Mammary epithelial cell (primary cell): ENCODE results near the gene COPS4.

Source experiments
- EZH2 ChIP-seq: IDR thresholded peaks from 2 replicates; pipeline ENCODE4 v1.6.1; 2012; ENCODE audit warnings: low read length, inconsistent platforms, borderline replicate concordance
- TF ChIP-seq, protein P1 (sequence below), 2 donors: IDR thresholded peaks in 1 of 2; conservative IDR thresholded peaks in 1 of 2; 2 replicates each; pipeline ENCODE4 v1.5.1; 2011 to 2012; ENCODE audit warnings: inconsistent platforms in 2 of 2, low read length in 2 of 2, mild to moderate bottlenecking in 2 of 2, control low read depth in 1 of 2, low read depth in 1 of 2; ENCODE audit not compliant: insufficient read depth in 1 of 2; ENCODE audit errors: extremely low read depth in 1 of 2

DNA sequence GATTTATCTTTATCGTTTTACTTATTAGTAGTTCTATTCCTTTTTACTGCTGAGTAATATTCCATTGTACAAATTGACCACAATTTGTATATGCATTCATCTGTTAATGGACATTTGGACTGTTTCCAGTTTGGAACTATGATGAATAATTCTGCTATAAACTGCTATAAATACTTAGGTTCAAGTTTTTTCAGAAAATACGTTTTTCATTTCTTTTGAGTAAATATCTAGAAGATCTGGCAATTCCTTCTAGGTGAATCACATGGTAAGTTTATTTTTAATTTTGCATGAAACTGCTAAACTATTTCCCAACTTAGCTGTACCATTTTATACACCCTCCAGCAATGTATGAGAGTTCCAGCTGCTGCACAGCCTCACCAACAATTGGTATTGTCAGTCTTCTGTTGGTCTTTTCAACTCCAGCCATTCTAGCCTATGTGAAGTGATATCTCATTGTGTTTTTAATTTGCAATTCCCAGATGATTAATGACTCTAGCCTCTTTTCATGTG lies 46.6 kb upstream of the COPS4 start:
- TF ChIP-seq, protein P1, sequence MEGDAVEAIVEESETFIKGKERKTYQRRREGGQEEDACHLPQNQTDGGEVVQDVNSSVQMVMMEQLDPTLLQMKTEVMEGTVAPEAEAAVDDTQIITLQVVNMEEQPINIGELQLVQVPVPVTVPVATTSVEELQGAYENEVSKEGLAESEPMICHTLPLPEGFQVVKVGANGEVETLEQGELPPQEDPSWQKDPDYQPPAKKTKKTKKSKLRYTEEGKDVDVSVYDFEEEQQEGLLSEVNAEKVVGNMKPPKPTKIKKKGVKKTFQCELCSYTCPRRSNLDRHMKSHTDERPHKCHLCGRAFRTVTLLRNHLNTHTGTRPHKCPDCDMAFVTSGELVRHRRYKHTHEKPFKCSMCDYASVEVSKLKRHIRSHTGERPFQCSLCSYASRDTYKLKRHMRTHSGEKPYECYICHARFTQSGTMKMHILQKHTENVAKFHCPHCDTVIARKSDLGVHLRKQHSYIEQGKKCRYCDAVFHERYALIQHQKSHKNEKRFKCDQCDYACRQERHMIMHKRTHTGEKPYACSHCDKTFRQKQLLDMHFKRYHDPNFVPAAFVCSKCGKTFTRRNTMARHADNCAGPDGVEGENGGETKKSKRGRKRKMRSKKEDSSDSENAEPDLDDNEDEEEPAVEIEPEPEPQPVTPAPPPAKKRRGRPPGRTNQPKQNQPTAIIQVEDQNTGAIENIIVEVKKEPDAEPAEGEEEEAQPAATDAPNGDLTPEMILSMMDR (conservative IDR thresholded peaks at IDR 0.05 in 1 of 2, IDR thresholded peaks at IDR 0.05 in 1 of 2; ENCODE audit: extremely low read depth in 1 of 2, insufficient read depth in 1 of 2, low read depth in 1 of 2, low read length in 2 of 2): no peak
- no peak for TF ChIP-seq EZH2
